GM11168 (cell line): ENCODE data around the gene SUCLG2.
"Not testable (repeated sequence)": the region's sequence is repeated elsewhere in the genome, so short reads cannot be mapped to it uniquely, and the experiment has no call there.

Experiments
- in situ Hi-C: fragments of 300-500 bp; cut with MboI; formaldehyde crosslinking; loops from one replicate; pipeline ENCODE4 v1.12.0; 2022; ENCODE audit warnings: low sequenced_read_pairs; ENCODE audit not compliant: unreplicated experiment

Gene SUCLG2

GRCh38 chr3:67616046-67616445, 38.4 kb downstream of the SUCLG2 start:
- in situ Hi-C loops: no loop called here

DNA sequence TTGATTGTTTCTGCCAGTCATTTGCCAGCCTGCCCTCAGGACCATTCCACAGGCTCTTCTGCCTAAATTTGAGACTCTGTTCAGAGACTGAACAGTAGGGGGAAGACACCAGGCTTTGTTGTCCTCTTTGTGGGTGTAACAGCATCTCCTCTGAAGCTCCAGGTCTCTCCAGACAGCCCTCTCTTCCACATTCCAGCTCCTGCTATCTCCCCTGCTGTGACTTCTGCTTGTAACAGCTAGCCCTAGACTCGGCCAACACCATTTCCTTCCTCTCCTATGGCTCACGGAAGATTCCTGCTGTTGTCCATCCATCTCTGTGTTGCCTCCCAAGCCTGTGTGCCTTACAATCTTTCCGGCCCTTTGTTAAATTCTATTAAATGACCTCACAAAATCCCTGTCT, 40.2 kb downstream of the SUCLG2 start:
- in situ Hi-C loops: no loop called here

GRCh38 chr3:67610458-67610857, 44.0 kb downstream of the SUCLG2 start:
- in situ Hi-C loops: no loop called here

GRCh38 chr3:67609709-67610108, 44.7 kb downstream of the SUCLG2 start:
- in situ Hi-C loops: no loop called here

- in situ Hi-C loops: no loop called here
Measured at GRCh38 chr3:67608034-67608433, 46.4 kb downstream of the SUCLG2 start.

GRCh38 chr3:67605377-67605776, 49.0 kb downstream of the SUCLG2 start:
- in situ Hi-C loops: no loop called here

GRCh38 chr3:67602816-67603215, 51.6 kb downstream of the SUCLG2 start:
- in situ Hi-C loops: no loop called here

- in situ Hi-C loops: no loop called here
Measured at GRCh38 chr3:67601919-67602608, 52.3 kb downstream of the SUCLG2 start.

- in situ Hi-C loops: no loop called here
Measured at GRCh38 chr3:67601385-67601784, 53.0 kb downstream of the SUCLG2 start.

- in situ Hi-C loops: no loop called here
Measured at GRCh38 chr3:67599821-67600220, 54.6 kb downstream of the SUCLG2 start.

DNA sequence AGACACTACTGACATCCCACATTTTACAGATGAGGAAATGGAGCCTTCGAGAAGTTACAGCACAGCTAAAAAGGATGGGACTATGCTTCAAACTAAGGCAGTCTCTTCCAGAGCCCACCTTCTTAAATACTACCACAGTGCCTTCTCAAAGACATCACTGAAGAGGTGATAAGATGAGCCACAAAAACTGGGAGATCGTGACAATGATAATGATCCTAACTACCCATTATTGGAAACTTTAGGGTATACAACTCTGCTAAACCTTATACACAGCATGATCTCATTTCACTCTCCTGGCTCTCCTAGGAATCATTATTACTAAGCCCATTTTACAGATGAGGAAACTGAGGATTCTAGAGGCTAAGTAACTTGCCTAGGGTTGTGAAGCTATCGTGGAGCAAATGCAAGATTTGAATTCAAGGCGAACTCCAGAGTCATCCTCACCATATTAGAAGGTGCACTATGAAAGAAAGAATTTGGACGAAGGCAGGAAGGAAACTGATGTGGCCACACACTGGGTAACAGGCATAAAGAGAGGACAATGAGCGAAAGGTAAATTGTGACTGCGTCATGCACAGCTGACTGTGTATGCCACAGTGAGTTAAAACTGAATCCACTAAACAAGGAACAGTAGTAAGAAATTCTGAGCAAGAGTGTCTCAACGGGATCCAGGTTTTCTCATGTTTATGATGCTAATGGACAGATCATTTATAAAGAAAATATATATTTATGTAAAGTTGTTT, 55.4 kb downstream of the SUCLG2 start:
- in situ Hi-C loops: no loop called here

GRCh38 chr3:67595424-67595823, 59.0 kb downstream of the SUCLG2 start:
- in situ Hi-C loops: no loop called here

GRCh38 chr3:67593761-67594234, 60.6 kb downstream of the SUCLG2 start:
- in situ Hi-C loops: no loop called here

DNA sequence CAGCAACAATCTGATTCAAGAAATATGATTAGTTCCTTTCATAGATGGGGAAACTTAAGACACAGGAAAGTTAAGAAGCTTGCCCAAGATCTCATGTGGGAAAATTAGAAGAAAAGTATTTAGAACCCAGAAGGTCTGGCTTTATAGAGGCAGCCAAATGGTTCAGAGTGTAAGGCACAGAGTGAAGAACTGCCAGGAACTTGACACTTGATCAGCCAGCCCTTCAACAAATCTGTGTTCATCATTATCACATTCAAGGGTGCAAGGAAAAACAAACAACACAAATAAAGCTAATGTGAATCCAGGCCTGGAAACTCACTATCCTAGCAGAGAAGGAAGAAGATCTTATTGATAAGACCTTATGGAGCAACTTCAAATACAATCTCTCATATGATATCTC, 62.4 kb downstream of the SUCLG2 start:
- in situ Hi-C loops: no loop called here

DNA sequence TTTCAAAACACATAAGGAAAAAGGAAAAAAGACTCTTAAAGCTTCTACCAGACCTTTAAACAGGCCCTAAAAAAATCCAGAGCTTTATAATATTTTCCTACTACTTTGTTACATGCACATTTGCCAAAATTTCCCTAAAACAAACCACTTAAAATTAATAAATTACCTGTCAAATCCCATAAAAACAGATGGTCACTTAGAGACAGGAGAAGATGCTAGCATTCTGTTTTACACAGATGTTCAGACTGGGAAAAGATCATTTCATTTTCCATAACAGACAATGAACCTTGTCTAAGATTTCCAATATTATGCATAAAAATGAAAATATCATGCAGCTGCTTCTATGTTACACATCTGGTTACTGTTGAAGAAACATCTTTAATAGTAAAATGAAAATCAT, 66.6 kb downstream of the SUCLG2 start:
- in situ Hi-C loops: no loop called here

DNA sequence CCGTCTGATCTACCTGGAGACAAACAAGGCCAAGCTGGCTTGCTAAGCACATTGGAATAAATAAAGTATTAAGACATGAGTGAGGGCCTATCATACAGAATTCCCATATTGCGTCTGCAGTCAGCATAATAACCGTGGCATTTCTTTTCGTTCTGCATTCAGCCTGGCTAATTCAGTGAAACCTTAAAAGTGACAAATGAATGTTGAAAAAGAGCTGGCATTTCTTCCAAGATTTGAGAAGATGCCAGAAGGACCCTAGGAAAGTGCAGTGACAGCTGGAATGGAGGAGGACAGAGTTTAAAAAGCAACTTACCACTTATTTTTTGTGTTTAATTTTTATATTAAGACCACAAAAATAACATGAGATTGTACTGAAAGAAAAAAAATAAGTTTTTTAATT, 67.1 kb downstream of the SUCLG2 start:
- in situ Hi-C loops: no loop called here

DNA sequence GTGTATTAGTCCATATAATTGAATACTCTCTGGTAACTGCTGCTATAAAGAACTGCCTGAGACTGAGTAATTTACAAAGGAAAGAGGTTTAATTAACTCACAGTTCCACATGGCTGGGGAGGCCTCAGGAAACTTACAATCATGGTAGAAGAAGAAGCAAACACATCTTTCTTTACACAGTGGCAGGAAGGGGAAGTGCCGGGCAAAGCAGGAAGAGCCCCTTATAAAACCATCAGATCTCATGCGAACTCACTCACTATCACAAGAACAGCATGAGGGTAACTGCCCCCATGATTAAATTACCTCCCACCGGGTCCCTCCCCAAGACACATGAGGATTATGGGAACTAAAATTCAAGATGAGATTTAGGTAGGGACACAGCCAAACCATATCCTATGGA, 69.8 kb downstream of the SUCLG2 start:
- in situ Hi-C loops: not testable (repeated sequence)

GRCh38 chr3:67580430-67581000, 73.9 kb downstream of the SUCLG2 start:
- in situ Hi-C loops: no loop called here

DNA sequence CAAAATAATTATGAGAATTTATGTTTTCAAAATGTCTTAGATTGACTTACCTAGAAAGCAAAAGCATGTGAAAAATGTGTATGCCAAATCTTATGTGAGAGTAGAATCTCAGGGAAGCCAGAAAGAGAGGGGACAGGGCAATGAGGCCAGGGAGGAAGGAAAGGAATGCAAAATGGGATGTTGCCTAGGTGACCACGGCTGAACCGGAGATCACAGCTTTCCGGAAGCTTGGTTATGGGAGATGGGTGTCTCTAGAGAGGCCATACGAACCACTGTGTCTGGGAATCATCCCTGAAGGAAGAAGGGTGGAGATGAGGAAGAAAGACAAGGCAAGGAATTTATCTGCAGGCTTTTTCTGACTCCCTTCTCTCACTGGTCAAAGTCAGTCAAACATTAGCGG, 76.0 kb downstream of the SUCLG2 start:
- in situ Hi-C loops: no loop called here

DNA sequence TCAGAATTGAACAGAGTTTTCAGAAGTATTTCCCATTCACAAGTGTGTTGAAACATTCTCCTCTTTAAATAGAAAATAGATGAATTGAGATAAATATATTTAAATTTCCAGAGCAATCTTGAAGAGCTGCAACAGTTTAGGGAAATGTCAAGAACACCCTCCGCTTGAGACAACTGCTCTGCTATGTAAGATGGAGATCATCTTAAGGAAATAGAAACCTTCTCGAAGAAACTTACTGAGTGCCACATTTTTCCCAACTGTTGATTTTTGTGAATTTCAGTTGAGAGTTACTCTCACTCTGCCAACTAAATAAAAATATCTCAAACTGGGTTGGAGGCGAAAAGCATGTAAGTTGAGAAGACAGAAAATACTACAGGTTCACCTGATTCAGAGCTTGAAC, 78.0 kb downstream of the SUCLG2 start:
- in situ Hi-C loops: no loop called here

- in situ Hi-C loops: no loop called here
Measured at GRCh38 chr3:67569324-67569723, 85.1 kb downstream of the SUCLG2 start.
